ENCODE data around the gene FBP2.

DNA sequence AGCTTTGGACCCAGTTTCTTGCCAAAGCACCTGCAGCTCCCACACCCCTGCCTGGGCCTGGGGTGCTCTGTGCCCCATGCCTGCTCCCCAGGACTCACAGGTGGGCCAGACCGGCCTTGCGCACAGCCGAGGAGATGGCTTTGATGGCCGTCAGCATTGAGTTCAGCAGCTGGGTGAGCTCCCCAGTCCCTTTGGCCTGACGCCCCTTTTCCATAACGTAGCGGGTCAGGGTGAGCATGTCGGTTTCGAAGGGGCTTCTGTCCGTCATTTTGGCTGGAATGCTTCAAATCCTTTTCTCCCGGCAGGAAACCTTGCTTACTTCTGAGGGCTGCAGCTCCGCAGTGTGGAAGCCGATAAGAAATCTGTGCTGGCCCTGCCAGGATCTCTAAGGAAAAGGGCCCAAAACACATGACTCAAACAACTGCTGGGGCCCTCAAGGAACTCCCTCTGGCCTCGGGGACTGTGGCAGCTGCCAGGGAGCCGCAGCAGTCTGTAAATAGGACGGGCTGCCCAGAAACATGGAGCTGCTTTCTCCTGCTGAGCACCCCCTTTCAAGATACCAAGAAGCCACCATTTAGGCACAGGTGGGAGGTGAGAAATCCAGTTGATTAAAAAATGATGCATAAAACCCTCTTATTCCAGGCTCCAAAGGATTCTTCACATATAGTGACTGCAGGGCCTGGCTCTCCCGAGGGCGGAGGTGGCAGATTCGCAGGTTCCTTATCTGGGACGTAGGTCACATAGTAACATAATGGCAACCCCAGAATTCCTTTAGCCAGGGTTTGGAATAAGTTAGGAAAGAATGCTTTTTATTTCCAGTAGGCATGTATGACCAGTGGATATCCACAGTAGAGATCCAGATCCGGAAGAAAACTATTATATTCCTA lies at the start of gene FBP2:
- TF ChIP-seq, protein P1, sequence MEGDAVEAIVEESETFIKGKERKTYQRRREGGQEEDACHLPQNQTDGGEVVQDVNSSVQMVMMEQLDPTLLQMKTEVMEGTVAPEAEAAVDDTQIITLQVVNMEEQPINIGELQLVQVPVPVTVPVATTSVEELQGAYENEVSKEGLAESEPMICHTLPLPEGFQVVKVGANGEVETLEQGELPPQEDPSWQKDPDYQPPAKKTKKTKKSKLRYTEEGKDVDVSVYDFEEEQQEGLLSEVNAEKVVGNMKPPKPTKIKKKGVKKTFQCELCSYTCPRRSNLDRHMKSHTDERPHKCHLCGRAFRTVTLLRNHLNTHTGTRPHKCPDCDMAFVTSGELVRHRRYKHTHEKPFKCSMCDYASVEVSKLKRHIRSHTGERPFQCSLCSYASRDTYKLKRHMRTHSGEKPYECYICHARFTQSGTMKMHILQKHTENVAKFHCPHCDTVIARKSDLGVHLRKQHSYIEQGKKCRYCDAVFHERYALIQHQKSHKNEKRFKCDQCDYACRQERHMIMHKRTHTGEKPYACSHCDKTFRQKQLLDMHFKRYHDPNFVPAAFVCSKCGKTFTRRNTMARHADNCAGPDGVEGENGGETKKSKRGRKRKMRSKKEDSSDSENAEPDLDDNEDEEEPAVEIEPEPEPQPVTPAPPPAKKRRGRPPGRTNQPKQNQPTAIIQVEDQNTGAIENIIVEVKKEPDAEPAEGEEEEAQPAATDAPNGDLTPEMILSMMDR (IDR thresholded peaks at IDR 0.05): no peak
- no peak for TF ChIP-seq POLR2A (IDR thresholded peaks at IDR 0.05)

Data from lower leg skin (tissue), 3 donors.